Keratinocyte (primary cell): Measurements from ENCODE around the gene CPNE7.

Source experiments
- EZH2 ChIP-seq: IDR thresholded peaks from one replicate; pipeline ENCODE4 v1.6.1; 2012; ENCODE audit warnings: inconsistent platforms, mild to moderate bottlenecking, low read length, moderate library complexity
- TF ChIP-seq, protein P1 (sequence below), 3 experiments: IDR thresholded peaks in 1 of 3; conservative IDR thresholded peaks in 1 of 3; optimal IDR thresholded peaks in 1 of 3; 2 replicates in 2 of 3; 3 replicates in 1 of 3; pipeline versions ENCODE3 to v1.5.1; 2011; ENCODE audit warnings: low read length in 3 of 3, mild to moderate bottlenecking in 3 of 3, moderate library complexity in 2 of 3, control low read depth in 1 of 3, inconsistent platforms in 1 of 3; ENCODE audit not compliant: insufficient read depth in 2 of 3; ENCODE audit errors: extremely low read depth in 1 of 3

GRCh38 chr16:89588413-89589109 lies 13.0 kb downstream of the CPNE7 start:
- TF ChIP-seq, protein P1, sequence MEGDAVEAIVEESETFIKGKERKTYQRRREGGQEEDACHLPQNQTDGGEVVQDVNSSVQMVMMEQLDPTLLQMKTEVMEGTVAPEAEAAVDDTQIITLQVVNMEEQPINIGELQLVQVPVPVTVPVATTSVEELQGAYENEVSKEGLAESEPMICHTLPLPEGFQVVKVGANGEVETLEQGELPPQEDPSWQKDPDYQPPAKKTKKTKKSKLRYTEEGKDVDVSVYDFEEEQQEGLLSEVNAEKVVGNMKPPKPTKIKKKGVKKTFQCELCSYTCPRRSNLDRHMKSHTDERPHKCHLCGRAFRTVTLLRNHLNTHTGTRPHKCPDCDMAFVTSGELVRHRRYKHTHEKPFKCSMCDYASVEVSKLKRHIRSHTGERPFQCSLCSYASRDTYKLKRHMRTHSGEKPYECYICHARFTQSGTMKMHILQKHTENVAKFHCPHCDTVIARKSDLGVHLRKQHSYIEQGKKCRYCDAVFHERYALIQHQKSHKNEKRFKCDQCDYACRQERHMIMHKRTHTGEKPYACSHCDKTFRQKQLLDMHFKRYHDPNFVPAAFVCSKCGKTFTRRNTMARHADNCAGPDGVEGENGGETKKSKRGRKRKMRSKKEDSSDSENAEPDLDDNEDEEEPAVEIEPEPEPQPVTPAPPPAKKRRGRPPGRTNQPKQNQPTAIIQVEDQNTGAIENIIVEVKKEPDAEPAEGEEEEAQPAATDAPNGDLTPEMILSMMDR (optimal IDR thresholded peaks at IDR 0.05 in 1 of 3, IDR thresholded peaks at IDR 0.05 in 1 of 3, conservative IDR thresholded peaks at IDR 0.05 in 1 of 3; ENCODE audit: extremely low read depth in 1 of 3, insufficient read depth in 2 of 3, low read length in 3 of 3): no peak
- TF ChIP-seq EZH2: no peak
